ENCODE measurements around the gene PLAC1. TPM values are rescaled to one million over a fixed set of nuclear protein-coding genes. Genes with fewer than 3 reads are reported as not detected.

The PLAC1 gene
- total RNA-seq, 6 experiments from 2014 or later: 0.51 TPM; not detected in 5

- peak overlapping the region; percentile 11 for H3K27ac Mint-ChIP-seq
- no peaks in the 10 kb centered on the region for H3K9me3 Mint-ChIP-seq
- DNase-seq: no peak
- no peaks in the 10 kb centered on the region for H3K27me3 Mint-ChIP-seq (ENCODE audit: insufficient read depth)
- peaks cover 47% of the 10 kb centered on the region for H3K4me1 Mint-ChIP-seq (ENCODE audit: low read depth)
- H3K4me3 Mint-ChIP-seq: no peak overlapping the region
- H3K36me3 Mint-ChIP-seq (ENCODE audit: low read depth): no peaks in the 10 kb centered on the region
- TF ChIP-seq CTCF (IDR thresholded peaks at IDR 0.05): no peak
Measured at GRCh38 chrX:134660627-134661026, 2.4 kb upstream of the PLAC1 start.

GRCh38 chrX:134659761-134660160, 1.5 kb upstream of the PLAC1 start:
- no peak for DNase-seq
- Mint-ChIP-seq H3K9me3 (no peaks in the 10 kb centered on the region), H3K27ac (no peak overlapping the region), H3K36me3 (ENCODE audit: low read depth) (no peaks in the 10 kb centered on the region), H3K27me3 (ENCODE audit: insufficient read depth) (no peaks in the 10 kb centered on the region), H3K4me1 (ENCODE audit: low read depth) (peaks cover 41% of the 10 kb centered on the region), H3K4me3 (no peak overlapping the region)
- TF ChIP-seq CTCF (IDR thresholded peaks at IDR 0.05): no peak

- Mint-ChIP-seq H3K4me1 (ENCODE audit: low read depth) (peaks cover 31% of the 10 kb centered on the region), H3K27me3 (ENCODE audit: insufficient read depth) (no peaks in the 10 kb centered on the region), H3K27ac (no peak overlapping the region), H3K9me3 (no peaks in the 10 kb centered on the region), H3K36me3 (ENCODE audit: low read depth) (no peaks in the 10 kb centered on the region), H3K4me3 (no peak overlapping the region)
- TF ChIP-seq CTCF (IDR thresholded peaks at IDR 0.05): no peak
- DNase-seq: no peak
Measured at GRCh38 chrX:134658760-134659023, 421 bp upstream of the PLAC1 start.

GRCh38 chrX:134654398-134655012, 3.8 kb downstream of the PLAC1 start:
- Mint-ChIP-seq H3K9me3 (no peaks in the 10 kb centered on the region), H3K27ac (no peak overlapping the region), H3K4me1 (ENCODE audit: low read depth) (peaks cover 21% of the 10 kb centered on the region), H3K36me3 (ENCODE audit: low read depth) (no peaks in the 10 kb centered on the region), H3K27me3 (ENCODE audit: insufficient read depth) (no peaks in the 10 kb centered on the region), H3K4me3 (no peak overlapping the region)
- DNase-seq: no peak
- no peak for TF ChIP-seq CTCF (IDR thresholded peaks at IDR 0.05)

GRCh38 chrX:134653835-134654234, 4.4 kb downstream of the PLAC1 start:
- no peaks in the 10 kb centered on the region for H3K36me3 Mint-ChIP-seq (ENCODE audit: low read depth)
- no peaks in the 10 kb centered on the region for H3K9me3 Mint-ChIP-seq
- H3K27me3 Mint-ChIP-seq (ENCODE audit: insufficient read depth): no peaks in the 10 kb centered on the region
- no peak overlapping the region for H3K27ac Mint-ChIP-seq
- no peak for DNase-seq
- no peak for TF ChIP-seq CTCF (IDR thresholded peaks at IDR 0.05)
- no peak overlapping the region for H3K4me3 Mint-ChIP-seq
- peaks cover 14% of the 10 kb centered on the region for H3K4me1 Mint-ChIP-seq (ENCODE audit: low read depth)

GRCh38 chrX:134650701-134651100, 7.6 kb downstream of the PLAC1 start:
- Mint-ChIP-seq H3K27ac (no peak overlapping the region), H3K9me3 (no peaks in the 10 kb centered on the region), H3K4me1 (ENCODE audit: low read depth) (peaks cover 7% of the 10 kb centered on the region; the same call in 1 of the 2 replicates), H3K36me3 (ENCODE audit: low read depth) (no peaks in the 10 kb centered on the region), H3K27me3 (ENCODE audit: insufficient read depth) (no peaks in the 10 kb centered on the region), H3K4me3 (no peak overlapping the region)
- TF ChIP-seq CTCF (IDR thresholded peaks at IDR 0.05): no peak
- DNase-seq: no peak
